Measurements from ENCODE around the gene PRH2. TPM values are rescaled to one million over a fixed set of nuclear protein-coding genes. Genes with fewer than 3 reads are reported as not detected.

The PRH2 gene
- total RNA-seq: not detected
- long read RNA-seq: 0 reads

GRCh38 chr12:10928746-10929286 is at the start of gene PRH2:
Gene PRH2 (plus strand): TSS chr12:10929236. CDS start chr12:10929274, 38 bp downstream.
- Histone ChIP-seq H3K4me3 (no peak within 1 kb of the TSS), H3K9me3 (no peaks in the 10 kb centered on the region), H3K27ac (no peak within 1 kb of the TSS), H3K4me1 (no peaks in the 10 kb centered on the region), H3K36me3 (no peaks in the 10 kb centered on the region), H3K27me3 (ENCODE audit: low read depth) (no peaks in the 10 kb centered on the region)
- intact Hi-C loops (cut with DNase I): no loop called here
- DNase-seq: no peak
- no peak for ATAC-seq
- TF ChIP-seq, protein P1, sequence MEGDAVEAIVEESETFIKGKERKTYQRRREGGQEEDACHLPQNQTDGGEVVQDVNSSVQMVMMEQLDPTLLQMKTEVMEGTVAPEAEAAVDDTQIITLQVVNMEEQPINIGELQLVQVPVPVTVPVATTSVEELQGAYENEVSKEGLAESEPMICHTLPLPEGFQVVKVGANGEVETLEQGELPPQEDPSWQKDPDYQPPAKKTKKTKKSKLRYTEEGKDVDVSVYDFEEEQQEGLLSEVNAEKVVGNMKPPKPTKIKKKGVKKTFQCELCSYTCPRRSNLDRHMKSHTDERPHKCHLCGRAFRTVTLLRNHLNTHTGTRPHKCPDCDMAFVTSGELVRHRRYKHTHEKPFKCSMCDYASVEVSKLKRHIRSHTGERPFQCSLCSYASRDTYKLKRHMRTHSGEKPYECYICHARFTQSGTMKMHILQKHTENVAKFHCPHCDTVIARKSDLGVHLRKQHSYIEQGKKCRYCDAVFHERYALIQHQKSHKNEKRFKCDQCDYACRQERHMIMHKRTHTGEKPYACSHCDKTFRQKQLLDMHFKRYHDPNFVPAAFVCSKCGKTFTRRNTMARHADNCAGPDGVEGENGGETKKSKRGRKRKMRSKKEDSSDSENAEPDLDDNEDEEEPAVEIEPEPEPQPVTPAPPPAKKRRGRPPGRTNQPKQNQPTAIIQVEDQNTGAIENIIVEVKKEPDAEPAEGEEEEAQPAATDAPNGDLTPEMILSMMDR (IDR thresholded peaks at IDR 0.05): no peak

DNA sequence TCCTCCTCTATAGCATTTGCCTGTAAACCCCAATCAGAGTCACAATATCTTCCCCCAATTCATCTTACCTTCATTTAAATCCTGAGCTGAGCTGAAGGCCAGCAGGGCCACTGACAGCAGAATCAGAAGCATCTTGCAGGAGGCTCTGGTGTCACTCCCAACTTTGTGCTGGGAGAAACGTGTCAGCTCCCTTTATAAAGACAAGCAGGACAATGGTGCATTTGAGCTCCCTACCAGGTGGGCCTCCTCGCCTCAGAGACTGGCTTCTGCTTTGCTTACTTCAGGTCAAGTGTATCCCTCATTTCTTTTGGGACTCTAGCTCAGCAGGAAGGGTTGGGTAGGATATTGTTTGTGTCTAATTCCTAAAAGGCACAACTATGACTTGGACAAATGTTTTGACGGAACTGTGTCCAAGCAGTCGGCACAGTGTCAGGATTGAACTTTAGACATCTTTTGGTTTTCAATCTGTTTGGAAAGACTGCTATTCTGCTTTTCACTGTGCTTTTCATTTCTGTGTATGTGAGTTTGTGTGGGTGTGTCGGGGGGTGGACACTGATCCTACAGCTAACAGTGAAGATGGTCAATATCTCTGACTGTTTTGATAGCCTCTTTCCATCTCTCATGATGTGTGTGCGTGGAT is 44.8 kb upstream of the PRH2 start, which contains the start of gene PRH1:
PRH1 (minus strand) TSS at position 170 of the 640 bp plus-strand sequence; CDS start at position 132, 38 bp downstream.
- Histone ChIP-seq H3K27me3 (ENCODE audit: low read depth) (no peaks in the 10 kb centered on the region), H3K4me3 (no peak within 1 kb of the TSS), H3K27ac (no peak within 1 kb of the TSS), H3K9me3 (no peaks in the 10 kb centered on the region), H3K4me1 (no peaks in the 10 kb centered on the region), H3K36me3 (no peaks in the 10 kb centered on the region)
- ATAC-seq (no peak), DNase-seq (no peak)
- intact Hi-C loops (cut with DNase I): no loop called here
- TF ChIP-seq, protein P1 (IDR thresholded peaks at IDR 0.05): no peak

DNA sequence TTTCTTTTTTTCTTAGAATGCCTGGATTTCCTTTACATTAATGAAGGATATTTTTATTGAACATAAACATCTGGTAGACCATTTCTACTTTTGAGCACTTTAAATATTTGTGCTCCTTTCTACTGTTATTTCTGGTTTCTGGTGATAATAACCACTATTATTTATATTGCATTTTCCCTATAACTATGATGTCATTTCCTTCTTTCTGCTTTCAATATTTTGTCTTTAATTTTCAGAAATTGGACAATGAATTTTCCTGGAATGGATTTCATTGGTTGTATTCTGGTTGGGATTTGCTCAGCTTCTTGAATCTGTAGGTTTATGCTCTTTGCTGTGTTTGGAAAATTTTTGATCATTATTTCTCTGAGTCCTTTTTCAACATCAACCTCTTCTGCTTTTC is 39.8 kb upstream of the PRH2 start:
- Histone ChIP-seq H3K36me3 (no peaks in the 10 kb centered on the region), H3K27ac (no peak overlapping the region), H3K27me3 (ENCODE audit: low read depth) (no peaks in the 10 kb centered on the region), H3K4me1 (no peaks in the 10 kb centered on the region), H3K4me3 (no peak overlapping the region), H3K9me3 (no peaks in the 10 kb centered on the region)
- ATAC-seq: no peak
- intact Hi-C loops (cut with DNase I): no loop called here
- TF ChIP-seq, protein P1 (IDR thresholded peaks at IDR 0.05): no peak
- no peak for DNase-seq

DNA sequence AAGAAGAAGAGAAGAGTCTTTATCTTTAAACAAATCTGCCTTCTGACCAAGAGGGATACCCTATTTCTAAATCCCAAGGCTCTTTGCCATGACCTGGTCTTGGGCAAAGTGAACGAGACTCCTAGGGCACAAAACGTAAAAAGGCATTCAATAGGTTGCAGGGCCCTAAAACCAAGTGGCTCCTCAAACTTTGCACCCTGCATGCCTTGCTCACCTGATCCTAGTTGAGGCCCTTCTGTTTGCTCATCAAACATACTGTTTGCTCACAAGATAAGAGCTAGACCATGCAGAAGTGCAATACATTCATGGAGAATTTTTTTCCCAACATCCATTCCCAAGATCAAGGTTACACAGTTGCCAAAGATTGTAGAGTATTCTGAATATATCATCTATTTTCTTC is 37.1 kb upstream of the PRH2 start:
- H3K9me3 ChIP-seq: no peaks in the 10 kb centered on the region
- intact Hi-C loops (cut with DNase I): no loop called here
- H3K27me3 ChIP-seq (ENCODE audit: low read depth): no peaks in the 10 kb centered on the region
- no peak for ATAC-seq
- H3K4me3 ChIP-seq: no peak overlapping the region
- H3K4me1 ChIP-seq: no peaks in the 10 kb centered on the region
- H3K36me3 ChIP-seq: no peaks in the 10 kb centered on the region
- TF ChIP-seq, protein P1 (IDR thresholded peaks at IDR 0.05): no peak
- DNase-seq: no peak
- no peak overlapping the region for H3K27ac ChIP-seq

DNA sequence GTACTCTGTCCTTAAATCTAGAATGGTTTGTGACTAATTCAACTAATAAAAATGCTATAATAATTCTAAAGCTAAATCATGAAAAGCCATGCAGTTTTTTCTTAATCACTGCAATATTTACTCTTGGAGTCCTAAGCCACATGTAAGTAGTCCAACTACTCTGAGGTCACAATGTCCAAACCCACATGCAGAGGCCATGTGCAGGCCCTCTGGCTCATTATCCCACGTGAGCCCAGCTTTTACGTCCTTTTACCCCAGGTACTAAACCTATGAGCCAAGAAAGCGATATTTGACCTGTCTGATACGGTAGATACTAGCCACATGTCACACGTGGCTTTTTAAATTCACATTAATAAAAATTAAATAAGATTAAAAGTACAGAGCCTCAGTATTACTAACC is 32.2 kb upstream of the PRH2 start:
- Histone ChIP-seq H3K27ac (no peak overlapping the region), H3K27me3 (ENCODE audit: low read depth) (no peaks in the 10 kb centered on the region), H3K36me3 (no peaks in the 10 kb centered on the region), H3K4me3 (no peak overlapping the region), H3K9me3 (peaks cover under 1% of the 10 kb centered on the region), H3K4me1 (no peaks in the 10 kb centered on the region)
- DNase-seq (no peak), ATAC-seq (no peak)
- TF ChIP-seq, protein P1 (IDR thresholded peaks at IDR 0.05): no peak
- intact Hi-C loops (cut with DNase I): no loop called here

All from lower lobe of right lung (tissue), 2 donors.